BE2C (cell line): Measurements from ENCODE around the gene API5.
"Not testable (repeated sequence)": the region's sequence is repeated elsewhere in the genome, so short reads cannot be mapped to it uniquely, and the experiment has no call there.

Source experiments
- DNase-seq: peaks from one replicate; pipeline ENCODE4 v3.0.0-alpha.2; 2020
- H3K27me3 ChIP-seq: fragments of 250-450 bp; sonication (Bioruptor Pico); 2 replicates; pipeline ENCODE4 v1.5.1; 2020; ENCODE audit warnings: mild to moderate bottlenecking
- H3K36me3 ChIP-seq: fragments of 250-450 bp; sonication (Bioruptor Pico); 2 replicates; pipeline ENCODE4 v1.5.1; 2020; ENCODE audit warnings: mild to moderate bottlenecking
- H3K4me1 ChIP-seq: fragments of 250-450 bp; sonication (Bioruptor Pico); 2 replicates; pipeline ENCODE4 v1.5.1; 2020
- H3K4me3 ChIP-seq: 2 replicates; pipeline ENCODE4 v1.5.1; 2011; ENCODE audit warnings: low read depth, low read length
- H3K9me3 ChIP-seq: fragments of 250-450 bp; sonication (Bioruptor Pico); 2 replicates; pipeline ENCODE4 v1.5.1; 2020
- CTCF ChIP-seq: IDR thresholded peaks from 2 replicates; pipeline ENCODE4 v1.5.1; 2012; ENCODE audit warnings: mild to moderate bottlenecking, low read depth, low read length

API5 gene

GRCh38 chr11:43316451-43316850 is 4.7 kb downstream of the API5 start:
- no peaks in the 10 kb centered on the region for H3K9me3 ChIP-seq
- DNase-seq, result no peak
- no peaks in the 10 kb centered on the region for H3K4me1 ChIP-seq
- no peaks in the 10 kb centered on the region for H3K36me3 ChIP-seq
- H3K27me3 ChIP-seq, result no peaks in the 10 kb centered on the region
- no peak for TF ChIP-seq CTCF
- no peak overlapping the region for H3K4me3 ChIP-seq

- Histone ChIP-seq H3K4me1 (no peaks in the 10 kb centered on the region), H3K4me3 (no peak overlapping the region), H3K36me3 (peaks cover 23% of the 10 kb centered on the region), H3K9me3 (no peaks in the 10 kb centered on the region), H3K27me3 (no peaks in the 10 kb centered on the region)
- DNase-seq, result peak; percentile 20
- TF ChIP-seq CTCF, result no peak
These were observed 16.2 kb downstream of the API5 start for GRCh38 chr11:43327987-43328386.

GRCh38 chr11:43328482-43328881 is 16.7 kb downstream of the API5 start:
- Histone ChIP-seq H3K4me1 (no peaks in the 10 kb centered on the region), H3K27me3 (no peaks in the 10 kb centered on the region), H3K9me3 (no peaks in the 10 kb centered on the region), H3K4me3 (no peak overlapping the region), H3K36me3 (peaks cover 25% of the 10 kb centered on the region)
- no peak for TF ChIP-seq CTCF
- no peak for DNase-seq

- Histone ChIP-seq H3K4me1 (no peaks in the 10 kb centered on the region), H3K9me3 (no peaks in the 10 kb centered on the region), H3K27me3 (no peaks in the 10 kb centered on the region), H3K4me3 (no peak overlapping the region), H3K36me3 (peaks cover 7% of the 10 kb centered on the region)
- TF ChIP-seq CTCF, result no peak
- DNase-seq, result no peak
These were observed 29.4 kb downstream of the API5 start for GRCh38 chr11:43341159-43341558.

GRCh38 chr11:43351426-43351825 is 39.6 kb downstream of the API5 start:
- not testable (repeated sequence) for H3K27me3 ChIP-seq, H3K4me1 ChIP-seq, H3K9me3 ChIP-seq, H3K4me3 ChIP-seq, DNase-seq, H3K36me3 ChIP-seq

GRCh38 chr11:43354311-43354710 is 42.5 kb downstream of the API5 start:
- no peak for TF ChIP-seq CTCF
- H3K9me3 ChIP-seq, result no peaks in the 10 kb centered on the region
- no peaks in the 10 kb centered on the region for H3K4me1 ChIP-seq
- no peaks in the 10 kb centered on the region for H3K27me3 ChIP-seq
- no peak overlapping the region for H3K4me3 ChIP-seq
- no peaks in the 10 kb centered on the region for H3K36me3 ChIP-seq
- no peak for DNase-seq

GRCh38 chr11:43356336-43356735 is 44.5 kb downstream of the API5 start:
- no peaks in the 10 kb centered on the region for H3K4me1 ChIP-seq
- no peaks in the 10 kb centered on the region for H3K9me3 ChIP-seq
- no peaks in the 10 kb centered on the region for H3K36me3 ChIP-seq
- no peak for TF ChIP-seq CTCF
- no peak overlapping the region for H3K4me3 ChIP-seq
- DNase-seq, result no peak
- no peaks in the 10 kb centered on the region for H3K27me3 ChIP-seq
